Neural progenitor cell (in vitro differentiated cells): ENCODE measurements around the gene KCNN2. TPM values are rescaled to one million over a fixed set of nuclear protein-coding genes. Genes with fewer than 3 reads are reported as not detected.

Source experiments
- DNase-seq: peaks from one replicate; pipeline ENCODE4 v3.0.0-alpha.2; 2016; ENCODE audit warnings: low spot score
- H2AFZ ChIP-seq: fragments of 200-600 bp; sonication (generic); replicated peaks from 2 replicates; pipeline ENCODE4 v1.6.1; 2016; ENCODE audit warnings: antibody characterized with exemption
- H3F3A ChIP-seq: fragments of 200-600 bp; sonication (generic); 2 replicates; pipeline ENCODE4 v1.6.1; 2016; ENCODE audit warnings: antibody characterized with exemption, low read depth
- H3K27ac ChIP-seq: fragments of 200-600 bp; sonication (generic); 2 replicates; pipeline ENCODE4 v1.5.1; 2016; ENCODE audit warnings: mild to moderate bottlenecking
- H3K27me3 ChIP-seq: fragments of 200-600 bp; sonication (generic); 2 replicates; pipeline ENCODE4 v1.6.1; 2016; ENCODE audit warnings: mild to moderate bottlenecking, moderate library complexity
- H3K36me3 ChIP-seq: fragments of 200-600 bp; sonication (generic); 2 replicates; pipeline ENCODE4 v1.5.1; 2016
- H3K4me1 ChIP-seq: fragments of 200-600 bp; sonication (generic); 2 replicates; pipeline ENCODE4 v1.6.1; 2016; ENCODE audit warnings: mixed run types
- H3K4me2 ChIP-seq: fragments of 200-600 bp; sonication (generic); 2 replicates; pipeline ENCODE4 v1.6.1; 2016
- H3K4me3 ChIP-seq: fragments of 200-600 bp; sonication (generic); 2 replicates; pipeline ENCODE4 v1.5.1; 2016
- H3K79me2 ChIP-seq: fragments of 200-600 bp; sonication (generic); 2 replicates; pipeline ENCODE4 v1.6.1; 2016; ENCODE audit warnings: low read depth
- H3K9ac ChIP-seq: fragments of 200-600 bp; sonication (generic); 2 replicates; pipeline ENCODE4 v1.6.1; 2016
- H3K9me3 ChIP-seq: fragments of 200-600 bp; sonication (generic); 2 replicates; pipeline ENCODE4 v1.5.1; 2016; ENCODE audit warnings: low read depth
- H4K20me1 ChIP-seq: fragments of 200-600 bp; sonication (generic); 2 replicates; pipeline ENCODE4 v1.6.1; 2016; ENCODE audit warnings: low read depth
- H3K27ac Mint-ChIP-seq: 3 replicates; pipeline ENCODE4 v1.8.0; 2021; ENCODE audit warnings: mixed read lengths
- H3K27me3 Mint-ChIP-seq: 2 replicates; pipeline ENCODE4 v1.8.0; 2022; ENCODE audit warnings: low read depth, mild to moderate bottlenecking, inconsistent platforms, moderate library complexity, mixed read lengths; ENCODE audit not compliant: insufficient read depth
- H3K36me3 Mint-ChIP-seq: 3 replicates; pipeline ENCODE4 v1.8.0; 2021; ENCODE audit warnings: mixed read lengths
- H3K4me1 Mint-ChIP-seq: 3 replicates; pipeline ENCODE4 v1.8.0; 2021; ENCODE audit warnings: mixed read lengths
- H3K4me3 Mint-ChIP-seq: 3 replicates; pipeline ENCODE4 v1.8.0; 2021; ENCODE audit warnings: mild to moderate bottlenecking, moderate library complexity, mixed read lengths
- H3K9me3 Mint-ChIP-seq: 3 replicates; pipeline ENCODE4 v1.8.0; 2020; ENCODE audit warnings: mixed read lengths
- EZH2 ChIP-seq: fragments of 200-600 bp; sonication (generic); IDR thresholded peaks from 2 replicates; pipeline ENCODE4 v1.6.1; 2017; ENCODE audit warnings: antibody characterized with exemption, mild to moderate bottlenecking, moderate library complexity
- EZH2phosphoT487 ChIP-seq: fragments of 200-600 bp; sonication (generic); IDR thresholded peaks from 2 replicates; pipeline ENCODE4 v1.6.1; 2017; ENCODE audit warnings: antibody characterized with exemption
- total RNA-seq: library from RNA; depleted of rRNA; stranded (reverse); fragments of >200 nt; gene quantifications from 2 replicates; pipeline ENCODE4 v1.2.3, GENCODE V29; 2015; ENCODE audit warnings: low replicate concordance
- TF ChIP-seq, protein P1 (sequence below): fragments of 200-600 bp; sonication (generic); IDR thresholded peaks from 2 replicates; pipeline ENCODE4 v1.5.1; 2017; ENCODE audit warnings: antibody characterized with exemption, mild to moderate bottlenecking

Gene KCNN2
- total RNA-seq, 1 donor from 2014 or later, result 5.2 TPM

- H3K27me3 Mint-ChIP-seq, result peaks cover 28% of the 10 kb centered on the region
These were observed 800 bp upstream of the KCNN2 start for GRCh38 chr5:114360816-114361723.

DNA sequence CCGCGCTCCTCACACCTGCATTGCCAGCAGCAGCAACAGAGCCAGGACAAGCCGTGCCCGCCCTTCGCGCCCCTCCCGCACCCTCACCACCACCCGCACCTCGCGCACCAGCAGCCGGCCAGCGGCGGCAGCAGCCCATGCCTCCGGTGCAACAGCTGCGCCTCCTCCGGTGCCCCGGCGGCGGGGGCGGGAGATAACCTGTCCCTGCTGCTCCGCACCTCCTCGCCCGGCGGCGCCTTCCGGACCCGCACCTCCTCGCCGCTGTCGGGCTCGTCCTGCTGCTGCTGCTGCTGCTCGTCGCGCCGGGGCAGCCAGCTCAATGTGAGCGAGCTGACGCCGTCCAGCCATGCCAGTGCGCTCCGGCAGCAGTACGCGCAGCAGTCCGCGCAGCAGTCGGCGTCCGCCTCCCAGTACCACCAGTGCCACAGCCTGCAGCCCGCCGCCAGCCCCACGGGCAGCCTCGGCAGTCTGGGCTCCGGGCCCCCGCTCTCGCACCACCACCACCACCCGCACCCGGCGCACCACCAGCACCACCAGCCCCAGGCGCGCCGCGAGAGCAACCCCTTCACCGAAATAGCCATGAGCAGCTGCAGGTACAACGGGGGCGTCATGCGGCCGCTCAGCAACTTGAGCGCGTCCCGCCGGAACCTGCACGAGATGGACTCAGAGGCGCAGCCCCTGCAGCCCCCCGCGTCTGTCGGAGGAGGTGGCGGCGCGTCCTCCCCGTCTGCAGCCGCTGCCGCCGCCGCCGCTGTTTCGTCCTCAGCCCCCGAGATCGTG lies 517 bp downstream of the KCNN2 start:
- H3K79me2 ChIP-seq, result peaks cover 45% of the 10 kb centered on the region
- peak overlapping the region; percentile 94 for H2AFZ ChIP-seq
- H3K27ac ChIP-seq, result peak overlapping the region; percentile 83
- no peaks in the 10 kb centered on the region for H3K9me3 Mint-ChIP-seq
- no peaks in the 10 kb centered on the region for H3K9me3 ChIP-seq
- H3K27me3 Mint-ChIP-seq, result peaks cover 24% of the 10 kb centered on the region
- no peaks in the 10 kb centered on the region for H3K36me3 Mint-ChIP-seq
- H3K9ac ChIP-seq, result no peak overlapping the region
- peaks cover 23% of the 10 kb centered on the region for H3K4me1 Mint-ChIP-seq
- peaks cover 27% of the 10 kb centered on the region for H3K4me1 ChIP-seq
- peaks cover 10% of the 10 kb centered on the region for H4K20me1 ChIP-seq
- peaks cover 12% of the 10 kb centered on the region for H3K27me3 ChIP-seq
- peaks cover 45% of the 10 kb centered on the region for H3F3A ChIP-seq
- peak overlapping the region; percentile 97 for H3K4me3 ChIP-seq
- DNase-seq, result peak; percentile 88
- H3K4me3 Mint-ChIP-seq, result peak overlapping the region; percentile 99
- H3K27ac Mint-ChIP-seq, result peak overlapping the region; percentile 67
- H3K4me2 ChIP-seq, result peak overlapping the region; percentile 93
- H3K36me3 ChIP-seq, result no peaks in the 10 kb centered on the region
- TF ChIP-seq EZH2 (no peak), EZH2phosphoT487 (no peak)
- TF ChIP-seq, protein P1, sequence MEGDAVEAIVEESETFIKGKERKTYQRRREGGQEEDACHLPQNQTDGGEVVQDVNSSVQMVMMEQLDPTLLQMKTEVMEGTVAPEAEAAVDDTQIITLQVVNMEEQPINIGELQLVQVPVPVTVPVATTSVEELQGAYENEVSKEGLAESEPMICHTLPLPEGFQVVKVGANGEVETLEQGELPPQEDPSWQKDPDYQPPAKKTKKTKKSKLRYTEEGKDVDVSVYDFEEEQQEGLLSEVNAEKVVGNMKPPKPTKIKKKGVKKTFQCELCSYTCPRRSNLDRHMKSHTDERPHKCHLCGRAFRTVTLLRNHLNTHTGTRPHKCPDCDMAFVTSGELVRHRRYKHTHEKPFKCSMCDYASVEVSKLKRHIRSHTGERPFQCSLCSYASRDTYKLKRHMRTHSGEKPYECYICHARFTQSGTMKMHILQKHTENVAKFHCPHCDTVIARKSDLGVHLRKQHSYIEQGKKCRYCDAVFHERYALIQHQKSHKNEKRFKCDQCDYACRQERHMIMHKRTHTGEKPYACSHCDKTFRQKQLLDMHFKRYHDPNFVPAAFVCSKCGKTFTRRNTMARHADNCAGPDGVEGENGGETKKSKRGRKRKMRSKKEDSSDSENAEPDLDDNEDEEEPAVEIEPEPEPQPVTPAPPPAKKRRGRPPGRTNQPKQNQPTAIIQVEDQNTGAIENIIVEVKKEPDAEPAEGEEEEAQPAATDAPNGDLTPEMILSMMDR, result no peak

More at GRCh38 chr5:114360816-114361723, 800 bp upstream of the KCNN2 start:
- H3K9me3 Mint-ChIP-seq, result no peaks in the 10 kb centered on the region
- Histone ChIP-seq H3K4me3 (peak overlapping the region; percentile 97), H3K79me2 (peaks cover 32% of the 10 kb centered on the region), H3K9me3 (no peaks in the 10 kb centered on the region), H3K27ac (peak overlapping the region; percentile 79), H3K36me3 (no peaks in the 10 kb centered on the region), H4K20me1 (peaks cover 10% of the 10 kb centered on the region), H3K9ac (peak overlapping the region; percentile 50), H3K4me2 (peak overlapping the region; percentile 93), H3K4me1 (peaks cover 31% of the 10 kb centered on the region), H2AFZ (peak overlapping the region; percentile 94), H3K27me3 (peaks cover 12% of the 10 kb centered on the region), H3F3A (peaks cover 45% of the 10 kb centered on the region)
- DNase-seq, result peak; percentile 93
- no peak overlapping the region for H3K27ac Mint-ChIP-seq
- H3K4me1 Mint-ChIP-seq, result peaks cover 23% of the 10 kb centered on the region
- TF ChIP-seq EZH2 (peak; percentile 25), EZH2phosphoT487 (peak; percentile 49)
- TF ChIP-seq, protein P1, result peak; percentile 66
- no peaks in the 10 kb centered on the region for H3K36me3 Mint-ChIP-seq
- peak overlapping the region; percentile 99 for H3K4me3 Mint-ChIP-seq

DNA sequence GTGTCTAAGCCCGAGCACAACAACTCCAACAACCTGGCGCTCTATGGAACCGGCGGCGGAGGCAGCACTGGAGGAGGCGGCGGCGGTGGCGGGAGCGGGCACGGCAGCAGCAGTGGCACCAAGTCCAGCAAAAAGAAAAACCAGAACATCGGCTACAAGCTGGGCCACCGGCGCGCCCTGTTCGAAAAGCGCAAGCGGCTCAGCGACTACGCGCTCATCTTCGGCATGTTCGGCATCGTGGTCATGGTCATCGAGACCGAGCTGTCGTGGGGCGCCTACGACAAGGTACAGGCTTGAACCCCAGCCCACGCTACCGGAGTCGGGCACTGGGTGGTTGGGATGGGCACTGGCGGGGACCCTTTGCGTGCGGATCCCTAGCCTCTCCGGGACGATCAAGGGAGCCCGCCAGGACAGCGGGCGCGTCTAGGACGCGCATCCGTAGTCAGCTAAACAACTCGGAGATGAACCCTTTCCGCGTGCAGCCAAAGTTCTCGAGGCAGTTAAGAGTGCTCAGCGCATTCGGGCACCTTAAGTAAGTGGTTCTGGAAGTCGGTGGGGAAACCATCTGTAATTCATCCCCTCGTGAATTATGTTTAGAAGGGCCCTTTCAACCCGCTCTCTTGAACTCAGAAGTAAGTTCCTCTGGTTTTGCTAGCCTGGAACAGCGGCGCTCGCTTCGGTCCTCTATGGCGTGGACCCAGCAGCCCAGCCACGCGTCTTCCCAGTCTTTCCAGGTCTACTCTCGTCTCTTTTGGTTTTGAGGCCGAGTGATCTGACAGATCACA lies 1.3 kb downstream of the KCNN2 start:
- no peak overlapping the region for H3K27ac Mint-ChIP-seq
- Histone ChIP-seq H3F3A (peaks cover 45% of the 10 kb centered on the region), H4K20me1 (peaks cover 10% of the 10 kb centered on the region), H3K4me3 (peak overlapping the region; percentile 97), H3K79me2 (peaks cover 47% of the 10 kb centered on the region), H3K36me3 (no peaks in the 10 kb centered on the region), H3K4me1 (peaks cover 27% of the 10 kb centered on the region), H3K9me3 (no peaks in the 10 kb centered on the region), H3K9ac (no peak overlapping the region), H3K4me2 (peak overlapping the region; percentile 93), H3K27me3 (peaks cover 12% of the 10 kb centered on the region), H3K27ac (no peak overlapping the region), H2AFZ (peak overlapping the region; percentile 94)
- TF ChIP-seq, protein P1, result no peak
- TF ChIP-seq EZH2 (no peak), EZH2phosphoT487 (no peak)
- H3K4me1 Mint-ChIP-seq, result peaks cover 23% of the 10 kb centered on the region
- peak; percentile 56 for DNase-seq
- H3K27me3 Mint-ChIP-seq, result peaks cover 24% of the 10 kb centered on the region
- no peaks in the 10 kb centered on the region for H3K36me3 Mint-ChIP-seq
- H3K4me3 Mint-ChIP-seq, result peak overlapping the region; percentile 99
- no peaks in the 10 kb centered on the region for H3K9me3 Mint-ChIP-seq
